ENCODE measurements around the gene ANGPTL4. TPM values are rescaled to one million over a fixed set of nuclear protein-coding genes. Genes with fewer than 3 reads are reported as not detected.
"Not testable (repeated sequence)": the region's sequence is repeated elsewhere in the genome, so short reads cannot be mapped to it uniquely, and the experiment has no call there.

The ANGPTL4 gene
- polyA plus RNA-seq, 4 donors, result 1.6 to 5.0 (median 2.4) TPM

DNA sequence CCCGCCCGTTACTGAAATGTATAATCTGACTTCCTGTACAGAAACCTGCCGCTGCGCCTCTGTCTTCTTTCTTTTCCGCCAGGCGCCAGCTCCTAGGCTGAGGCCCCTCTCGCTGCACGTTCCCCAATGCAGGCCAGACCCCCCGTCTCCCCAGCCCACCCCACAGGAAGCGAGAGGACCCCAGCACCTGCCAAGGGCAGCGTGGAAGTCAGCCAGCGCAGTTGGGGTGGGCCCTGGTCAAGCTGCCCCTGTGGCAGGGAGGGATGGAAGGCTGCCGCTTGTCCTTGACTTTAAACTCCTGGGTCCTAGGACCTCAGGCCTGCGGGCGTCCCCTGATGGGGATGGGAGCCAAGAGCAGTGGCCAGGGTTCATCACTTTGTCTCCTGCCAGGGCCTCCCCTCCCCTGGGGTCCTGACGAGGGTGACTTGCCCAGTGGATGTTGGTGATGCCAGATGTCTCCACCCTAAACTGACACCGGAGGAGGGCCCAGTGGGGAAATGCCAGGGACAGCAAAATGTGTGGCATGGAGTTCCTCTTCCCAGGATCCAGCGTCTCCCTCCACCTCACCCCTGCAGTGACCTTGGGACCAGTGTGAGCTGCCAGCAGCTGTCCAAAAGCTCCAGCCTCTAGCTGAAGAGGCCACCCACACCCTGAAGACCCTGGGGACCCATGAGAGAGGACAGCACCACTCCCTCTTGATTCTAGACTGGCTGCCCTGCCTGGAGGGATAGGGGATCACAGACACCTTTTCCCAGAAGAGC is 40.6 kb downstream of the ANGPTL4 start:
- DNase-seq (ENCODE audit: low read depth in 4 of 4, low spot score in 3 of 4), result no peak

DNA sequence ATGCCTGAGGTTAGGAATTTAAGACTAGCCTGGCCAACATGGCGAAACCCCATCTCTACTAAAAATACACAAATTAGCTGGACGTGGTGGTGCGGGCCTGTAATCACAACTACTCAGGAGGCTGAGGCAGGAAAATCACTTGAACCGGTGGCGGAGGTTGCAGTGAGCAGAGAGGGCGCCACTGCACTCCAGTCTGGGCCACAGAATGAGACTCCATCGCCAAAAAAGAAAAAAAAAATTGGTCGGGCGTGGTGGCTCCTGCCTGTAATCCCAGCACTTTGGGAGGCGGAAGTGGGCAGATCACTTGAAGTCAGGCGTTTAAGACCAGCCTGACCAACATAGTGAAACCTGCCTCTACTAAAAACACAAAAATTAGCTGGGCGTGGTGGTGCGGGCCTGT is 46.8 kb downstream of the ANGPTL4 start:
- not testable (repeated sequence) for DNase-seq (ENCODE audit: low read depth in 4 of 4, low spot score in 3 of 4)

DNA sequence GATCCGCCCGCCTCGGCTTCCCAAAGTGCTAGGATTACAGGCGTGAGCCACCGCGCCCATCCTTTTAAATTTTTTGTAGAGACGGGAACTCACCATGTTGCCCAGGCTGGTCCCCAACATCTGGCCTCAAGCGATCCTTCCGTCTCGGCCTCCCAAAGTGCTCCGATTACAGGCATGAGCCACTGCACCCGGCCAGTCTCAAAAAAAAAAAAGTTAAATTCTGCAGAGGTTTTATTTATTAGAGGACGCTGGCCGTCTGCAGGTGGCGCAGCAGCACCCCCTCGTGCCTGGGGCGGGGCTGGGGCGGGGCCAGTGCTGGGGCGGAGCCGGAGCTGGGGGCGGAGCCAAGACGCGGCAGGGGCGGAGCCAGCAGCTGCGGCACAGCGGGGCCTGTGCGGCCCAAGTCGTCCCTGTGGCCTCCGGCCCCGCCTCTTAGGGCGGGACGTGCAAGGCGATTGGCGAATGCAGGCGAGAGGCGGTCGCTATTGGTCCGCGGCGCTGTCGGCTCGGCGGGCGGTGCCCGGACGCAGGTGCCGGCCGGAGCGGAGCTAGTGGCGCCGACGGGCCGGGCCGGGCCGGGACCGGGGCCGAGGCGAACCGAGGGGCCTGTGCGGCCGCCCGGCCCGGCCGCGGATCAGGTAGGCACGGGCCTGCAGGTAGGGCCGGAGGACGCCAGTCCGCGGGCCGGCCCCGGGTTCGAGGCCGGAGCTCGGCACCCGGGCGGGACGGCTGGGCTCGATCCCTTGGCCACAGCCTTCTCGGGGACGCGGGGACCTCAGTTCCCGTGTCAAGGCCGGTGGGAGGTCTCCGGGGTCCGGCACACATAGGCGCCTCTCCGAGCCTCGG is 49.1 kb downstream of the ANGPTL4 start, which contains the start of gene MARCHF2:
TSS of gene MARCHF2 (plus strand) at position 523 of the 846 bp plus-strand sequence. CDS start 8,536 bp downstream, outside the sequence.
- DNase-seq (ENCODE audit: low read depth in 4 of 4, low spot score in 3 of 4), result peak; percentile 91 to 94 (median 92)

DNA sequence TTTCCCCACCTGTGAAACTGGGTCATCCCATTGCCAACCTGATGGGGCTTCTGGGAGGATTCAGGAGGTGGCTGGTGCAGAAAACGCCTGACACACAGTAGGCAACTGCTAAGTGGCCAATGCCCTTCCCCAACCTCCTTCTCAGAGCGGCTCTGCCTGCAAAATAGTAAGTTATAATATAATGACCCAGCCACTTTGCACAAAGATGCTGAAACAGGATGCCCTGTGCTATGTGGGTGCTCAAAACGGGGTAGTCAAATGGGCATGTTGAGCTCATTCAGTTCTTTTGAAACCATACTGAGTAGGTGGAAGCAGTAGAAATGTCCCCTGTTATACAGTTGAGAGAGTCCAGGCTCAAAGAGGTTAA is 49.7 kb downstream of the ANGPTL4 start:
- DNase-seq (ENCODE audit: low read depth in 4 of 4, low spot score in 3 of 4), result no peak

DNA sequence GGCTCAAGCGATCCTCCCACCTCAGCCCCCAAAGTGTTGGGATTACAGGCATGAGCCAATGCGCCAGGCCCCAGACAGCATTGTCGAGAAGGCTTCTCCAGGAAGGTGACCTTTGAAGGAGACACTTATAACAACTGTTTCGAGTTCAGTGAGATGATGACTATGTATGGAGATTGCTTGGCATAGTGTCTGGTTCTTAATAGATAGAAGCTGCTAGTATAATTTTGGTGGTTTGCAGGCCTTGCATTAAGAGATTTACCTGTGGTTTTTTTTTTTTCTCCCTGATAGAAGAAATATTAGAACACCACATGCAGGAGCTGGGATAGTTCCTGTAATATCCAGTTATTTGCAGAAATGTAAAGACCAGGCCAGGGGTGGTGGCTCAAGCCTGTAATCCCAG is 52.8 kb downstream of the ANGPTL4 start:
- DNase-seq (ENCODE audit: low read depth in 4 of 4, low spot score in 3 of 4), result no peak

DNA sequence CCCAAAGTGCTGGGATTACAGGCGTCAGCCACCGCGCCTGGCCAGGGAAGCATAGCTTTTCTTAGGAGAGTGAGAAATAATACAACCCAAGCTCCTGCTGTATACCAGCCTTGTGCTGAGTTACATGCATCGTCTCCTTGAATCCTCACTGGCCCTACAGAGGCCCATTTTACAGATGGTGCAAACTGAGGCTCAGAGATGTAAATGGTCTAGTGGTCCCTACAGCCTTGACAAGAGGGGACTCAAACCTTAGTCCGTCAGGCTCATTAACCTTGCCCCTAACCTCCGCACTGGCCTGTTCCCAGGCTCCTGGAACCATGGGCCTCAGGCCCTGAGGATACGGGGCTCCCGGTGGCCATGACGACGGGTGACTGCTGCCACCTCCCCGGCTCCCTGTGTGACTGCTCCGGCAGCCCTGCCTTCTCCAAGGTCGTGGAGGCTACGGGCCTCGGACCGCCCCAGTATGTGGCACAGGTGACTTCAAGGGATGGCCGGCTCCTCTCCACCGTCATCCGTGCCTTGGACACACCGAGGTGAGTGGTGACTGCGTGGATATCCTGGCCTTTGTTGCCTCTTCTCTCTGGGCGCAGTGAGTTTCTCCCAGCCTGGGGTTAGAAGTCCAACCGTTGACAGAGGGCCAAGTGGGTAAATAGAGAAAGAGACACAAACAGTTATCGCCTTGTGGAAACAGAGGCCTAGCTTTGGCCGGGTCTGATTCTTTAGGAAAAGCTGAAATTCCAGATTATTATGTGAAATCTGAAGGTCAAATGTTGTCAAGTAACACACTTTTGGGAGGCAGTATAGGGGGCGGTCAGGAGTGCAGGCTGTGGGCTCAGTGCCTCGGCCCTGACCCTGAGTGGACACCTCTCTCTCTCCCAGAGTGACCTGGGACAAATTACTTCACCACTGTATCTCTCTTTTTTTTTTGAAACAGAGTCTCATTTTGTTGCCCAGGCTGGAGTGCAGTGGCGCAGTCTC is 57.8 kb downstream of the ANGPTL4 start:
- no peak for DNase-seq (ENCODE audit: low read depth in 4 of 4, low spot score in 3 of 4)

DNA sequence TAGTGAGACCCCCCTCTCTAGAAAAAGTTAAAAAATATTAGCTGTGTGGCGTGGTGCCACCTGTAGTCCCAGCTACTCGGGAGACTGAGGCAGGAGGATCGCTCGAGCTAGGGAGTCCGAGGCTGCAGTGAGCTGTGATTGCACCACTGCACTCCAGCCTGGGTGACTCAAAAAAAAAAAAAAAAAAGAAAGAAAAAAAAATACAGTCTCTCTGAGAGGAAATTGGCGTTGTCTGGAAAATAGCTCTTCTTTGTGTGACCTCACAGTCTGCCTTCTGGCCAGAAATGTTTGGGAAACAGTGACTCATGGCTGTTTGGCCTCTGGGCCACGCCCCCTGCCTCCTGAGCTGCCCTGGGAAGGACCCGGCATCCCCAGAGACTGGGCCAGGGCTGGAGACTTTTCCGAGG is 59.9 kb downstream of the ANGPTL4 start:
- no peak for DNase-seq (ENCODE audit: low read depth in 4 of 4, low spot score in 3 of 4)

Other genes starting within 250 kb of the ANGPTL4 start
- gene FBN3, start 214.6 kb upstream of the ANGPTL4 start, polyA plus RNA-seq (ENCODE audit: insufficient read length in 4 of 4), result 10 to 100 TPM; 27.4 to 35.1 (median 29.5) TPM
- 10 to 100 TPM; 33.2 to 52.0 (median 40.8) TPM for gene CERS4, start 154.8 kb upstream of the ANGPTL4 start, polyA plus RNA-seq (ENCODE audit: insufficient read length in 4 of 4)
- 10 to 100 TPM; 30.7 to 49.2 (median 33.5) TPM for gene CD320, start 55.8 kb upstream of the ANGPTL4 start, polyA plus RNA-seq (ENCODE audit: insufficient read length in 4 of 4)
- 10 to 100 TPM; 44.9 to 61.6 (median 57.9) TPM for gene NDUFA7, start 42.8 kb upstream of the ANGPTL4 start, polyA plus RNA-seq (ENCODE audit: insufficient read length in 4 of 4)
- gene RPS28, start 42.7 kb upstream of the ANGPTL4 start, polyA plus RNA-seq (ENCODE audit: insufficient read length in 4 of 4), result 100 to 1,000 TPM; 326 to 611 (median 414) TPM
- gene KANK3, start 20.9 kb upstream of the ANGPTL4 start, polyA plus RNA-seq (ENCODE audit: insufficient read length in 4 of 4), result 10 to 100 TPM in 1 of 4 donors, 1 to 10 TPM in 3; 6.8 to 16.7 (median 8.1) TPM
- gene RAB11B, start 26.2 kb downstream of the ANGPTL4 start, polyA plus RNA-seq (ENCODE audit: insufficient read length in 4 of 4), result 100 to 1,000 TPM; 121 to 174 (median 130) TPM
- gene MARCHF2, start 49.1 kb downstream of the ANGPTL4 start, polyA plus RNA-seq (ENCODE audit: insufficient read length in 4 of 4), result 10 to 100 TPM; 12.8 to 18.6 (median 13.5) TPM
- 100 to 1,000 TPM; 354 to 435 (median 411) TPM for gene HNRNPM, start 80.8 kb downstream of the ANGPTL4 start, polyA plus RNA-seq (ENCODE audit: insufficient read length in 4 of 4)
- 1 to 10 TPM; 1.1 to 1.5 (median 1.3) TPM for gene PRAM1, start 138.5 kb downstream of the ANGPTL4 start, polyA plus RNA-seq (ENCODE audit: insufficient read length in 4 of 4)
- 10 to 100 TPM; 18.8 to 27.0 (median 23.6) TPM for gene ZNF414, start 150.0 kb downstream of the ANGPTL4 start, polyA plus RNA-seq (ENCODE audit: insufficient read length in 4 of 4)
- 1 to 10 TPM; 3.5 to 6.0 (median 4.2) TPM for gene MYO1F, start 213.3 kb downstream of the ANGPTL4 start, polyA plus RNA-seq (ENCODE audit: insufficient read length in 4 of 4)
- 10 to 100 TPM; 27.7 to 38.6 (median 34.6) TPM for gene ADAMTS10, start 246.6 kb downstream of the ANGPTL4 start, polyA plus RNA-seq (ENCODE audit: insufficient read length in 4 of 4)